DND-41 (cell line): Measurements from ENCODE around the gene PPT2.

Experiments
- EZH2 ChIP-seq: IDR thresholded peaks from 3 replicates; pipeline ENCODE4 v1.6.1; 2012; ENCODE audit warnings: borderline replicate concordance, low read depth, mild to moderate bottlenecking, moderate library complexity, low read length, inconsistent platforms; ENCODE audit not compliant: severe bottlenecking
- TF ChIP-seq, protein P1 (sequence below): IDR thresholded peaks from 2 replicates; pipeline ENCODE4 v1.5.1; 2012; ENCODE audit warnings: borderline replicate concordance, low read length, moderate library complexity, mild to moderate bottlenecking; ENCODE audit not compliant: poor library complexity, severe bottlenecking; ENCODE audit errors: extremely low read depth

DNA sequence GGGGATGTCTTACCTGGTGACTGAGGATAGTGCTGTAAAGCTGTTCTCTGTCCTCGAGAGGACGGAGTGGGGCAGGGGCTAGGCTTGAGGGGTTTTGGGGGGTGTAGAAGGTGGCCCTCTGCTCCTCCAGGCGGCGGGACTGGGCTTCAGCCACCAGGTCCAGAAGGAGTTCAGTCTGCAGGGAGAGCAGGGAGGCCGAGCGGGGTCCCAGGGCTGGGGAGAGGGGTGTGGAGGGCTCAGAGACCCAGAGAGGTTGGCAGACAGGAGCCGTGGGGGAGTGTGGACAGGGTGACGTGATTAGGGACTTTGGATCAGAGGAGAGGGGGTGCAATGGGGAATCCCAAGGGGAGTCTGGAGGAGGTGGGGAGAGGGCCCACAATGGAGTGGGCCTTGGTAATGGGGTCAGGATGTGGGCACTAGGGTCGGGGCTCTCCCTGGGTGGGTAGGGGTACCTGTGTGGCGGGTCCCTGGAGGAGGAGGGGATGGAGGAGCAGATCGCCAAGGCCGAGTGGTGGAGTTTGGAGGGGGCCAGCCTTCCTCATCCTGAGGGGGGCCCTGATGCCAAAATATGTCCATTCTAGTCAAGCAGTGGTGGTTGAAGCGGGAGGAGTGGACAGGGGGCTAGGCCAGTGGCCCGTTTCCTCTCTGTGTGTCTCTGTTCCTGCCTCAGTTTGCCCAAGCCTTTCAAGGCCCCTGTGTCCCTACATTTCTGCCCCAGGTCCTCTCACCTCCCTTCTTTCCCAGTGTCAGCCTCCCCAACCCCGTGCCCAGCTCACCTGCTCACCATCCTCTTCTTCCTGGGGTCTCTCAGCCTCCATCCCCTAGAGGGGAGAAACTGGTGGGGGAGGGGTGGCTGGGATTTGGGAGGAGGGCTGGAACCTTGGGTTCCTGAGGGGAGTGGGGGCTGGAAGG is 38.0 kb downstream of the PPT2 start:
- TF ChIP-seq, protein P1, sequence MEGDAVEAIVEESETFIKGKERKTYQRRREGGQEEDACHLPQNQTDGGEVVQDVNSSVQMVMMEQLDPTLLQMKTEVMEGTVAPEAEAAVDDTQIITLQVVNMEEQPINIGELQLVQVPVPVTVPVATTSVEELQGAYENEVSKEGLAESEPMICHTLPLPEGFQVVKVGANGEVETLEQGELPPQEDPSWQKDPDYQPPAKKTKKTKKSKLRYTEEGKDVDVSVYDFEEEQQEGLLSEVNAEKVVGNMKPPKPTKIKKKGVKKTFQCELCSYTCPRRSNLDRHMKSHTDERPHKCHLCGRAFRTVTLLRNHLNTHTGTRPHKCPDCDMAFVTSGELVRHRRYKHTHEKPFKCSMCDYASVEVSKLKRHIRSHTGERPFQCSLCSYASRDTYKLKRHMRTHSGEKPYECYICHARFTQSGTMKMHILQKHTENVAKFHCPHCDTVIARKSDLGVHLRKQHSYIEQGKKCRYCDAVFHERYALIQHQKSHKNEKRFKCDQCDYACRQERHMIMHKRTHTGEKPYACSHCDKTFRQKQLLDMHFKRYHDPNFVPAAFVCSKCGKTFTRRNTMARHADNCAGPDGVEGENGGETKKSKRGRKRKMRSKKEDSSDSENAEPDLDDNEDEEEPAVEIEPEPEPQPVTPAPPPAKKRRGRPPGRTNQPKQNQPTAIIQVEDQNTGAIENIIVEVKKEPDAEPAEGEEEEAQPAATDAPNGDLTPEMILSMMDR, result no peak
- no peak for TF ChIP-seq EZH2
